Measurements from ENCODE around the gene EEF1B2. TPM values are rescaled to one million over a fixed set of nuclear protein-coding genes. Genes with fewer than 3 reads are reported as not detected.
A peak's percentile ranks its signal among the peaks of the same experiment; 100 is the strongest.
"Not testable (repeated sequence)": the region's sequence is repeated elsewhere in the genome, so short reads cannot be mapped to it uniquely, and the experiment has no call there.

EEF1B2 gene
- total and polyA plus RNA-seq, 2 experiments from 2014 or later, result 305 to 455 TPM

DNA sequence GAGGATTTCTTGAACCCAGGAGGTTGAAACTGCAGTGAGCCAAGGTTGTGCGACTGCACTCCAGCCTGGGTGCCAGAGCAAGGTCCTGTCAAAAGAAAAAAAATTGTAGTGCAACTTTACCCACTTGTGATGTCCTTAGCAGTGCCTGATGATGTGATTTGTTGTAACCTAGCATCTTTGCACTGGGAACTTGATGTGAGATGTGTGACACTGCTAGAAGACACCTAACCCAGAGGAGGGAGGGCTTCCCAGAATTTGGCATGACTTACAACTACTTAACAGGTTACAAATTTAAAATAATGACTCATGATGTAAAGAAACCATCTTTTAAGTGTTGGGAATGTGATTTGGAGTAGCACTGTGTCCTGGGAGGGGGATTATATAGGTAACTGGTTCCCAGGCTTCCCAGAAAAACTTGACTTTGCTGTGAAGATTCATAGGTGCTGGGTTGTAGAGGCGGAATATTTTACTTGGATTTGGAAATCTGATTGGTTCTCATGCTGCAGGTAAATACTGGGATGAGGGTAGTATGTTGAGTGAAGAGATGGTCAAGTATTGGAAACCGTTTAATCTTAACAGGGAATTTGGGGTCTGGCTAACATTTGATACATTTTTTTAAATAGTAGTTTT is 3.7 kb downstream of the EEF1B2 start:
- no peak overlapping the region for H3K4me3 ChIP-seq
- H3K4me2 ChIP-seq, result no peak overlapping the region

DNA sequence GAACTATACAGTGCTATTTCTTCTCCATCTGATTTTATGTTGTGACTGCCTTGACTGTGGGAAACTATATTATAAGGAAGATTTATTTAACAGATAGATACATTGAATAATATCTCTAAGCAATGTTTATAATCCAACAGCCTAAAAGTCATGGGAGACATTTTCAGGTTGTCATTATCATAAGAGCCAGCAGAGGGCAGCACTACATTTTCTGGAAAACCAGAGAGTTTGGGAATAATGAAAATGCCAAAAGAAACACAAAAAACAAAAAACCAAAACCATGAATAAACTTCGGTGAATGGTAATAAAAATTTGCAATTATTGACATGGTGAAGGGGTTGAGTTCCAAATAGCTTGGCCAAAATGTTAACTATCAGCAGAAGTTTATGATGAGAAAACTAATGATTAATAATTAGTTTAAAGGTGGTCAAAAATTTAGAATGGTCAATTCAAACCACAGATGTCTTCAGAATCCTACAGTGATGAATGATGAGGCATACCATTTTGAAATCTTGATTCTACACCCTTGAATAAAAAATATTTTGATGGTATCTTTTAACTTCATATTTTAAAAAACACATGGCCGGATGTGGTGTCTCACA is 4.7 kb downstream of the EEF1B2 start:
- no peak overlapping the region for H3K4me3 ChIP-seq
- no peaks in the 10 kb centered on the region for H4K20me1 ChIP-seq (ENCODE audit: insufficient read depth, poor library complexity, severe bottlenecking)
- no peak overlapping the region for H3K4me2 ChIP-seq
- H3K27me3 ChIP-seq, result no peaks in the 10 kb centered on the region
- no peak overlapping the region for H3K27ac ChIP-seq
- H3K4me1 ChIP-seq (ENCODE audit: insufficient read depth), result peaks cover 5% of the 10 kb centered on the region
- no peaks in the 10 kb centered on the region for H3K9me3 ChIP-seq (ENCODE audit: low read depth)
- no peaks in the 10 kb centered on the region for H3K9me2 ChIP-seq (replicated peaks; ENCODE audit: insufficient read depth)
- 82% methylated on average over 2 of the region's 2 CpGs for WGBS (ENCODE audit: low lambda C conversion rate, missing lambda C conversion rate)
- TF ChIP-seq EZH2 (IDR thresholded peaks at IDR 0.05; ENCODE audit: borderline replicate concordance) (no peak), EZH2phosphoT487 (IDR thresholded peaks at IDR 0.05; ENCODE audit: low read depth, severe bottlenecking, unreplicated experiment) (no peak)
- TF ChIP-seq, protein P1, sequence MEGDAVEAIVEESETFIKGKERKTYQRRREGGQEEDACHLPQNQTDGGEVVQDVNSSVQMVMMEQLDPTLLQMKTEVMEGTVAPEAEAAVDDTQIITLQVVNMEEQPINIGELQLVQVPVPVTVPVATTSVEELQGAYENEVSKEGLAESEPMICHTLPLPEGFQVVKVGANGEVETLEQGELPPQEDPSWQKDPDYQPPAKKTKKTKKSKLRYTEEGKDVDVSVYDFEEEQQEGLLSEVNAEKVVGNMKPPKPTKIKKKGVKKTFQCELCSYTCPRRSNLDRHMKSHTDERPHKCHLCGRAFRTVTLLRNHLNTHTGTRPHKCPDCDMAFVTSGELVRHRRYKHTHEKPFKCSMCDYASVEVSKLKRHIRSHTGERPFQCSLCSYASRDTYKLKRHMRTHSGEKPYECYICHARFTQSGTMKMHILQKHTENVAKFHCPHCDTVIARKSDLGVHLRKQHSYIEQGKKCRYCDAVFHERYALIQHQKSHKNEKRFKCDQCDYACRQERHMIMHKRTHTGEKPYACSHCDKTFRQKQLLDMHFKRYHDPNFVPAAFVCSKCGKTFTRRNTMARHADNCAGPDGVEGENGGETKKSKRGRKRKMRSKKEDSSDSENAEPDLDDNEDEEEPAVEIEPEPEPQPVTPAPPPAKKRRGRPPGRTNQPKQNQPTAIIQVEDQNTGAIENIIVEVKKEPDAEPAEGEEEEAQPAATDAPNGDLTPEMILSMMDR (IDR thresholded peaks at IDR 0.05; ENCODE audit: poor library complexity), result peak; percentile 84
- H3K79me2 ChIP-seq, result peaks cover 26% of the 10 kb centered on the region
- H2AFZ ChIP-seq, result no peak overlapping the region
- peaks cover 3% of the 10 kb centered on the region for H3K36me3 ChIP-seq (replicated peaks; ENCODE audit: insufficient read depth, low read depth)
- peak; percentile 47 for DNase-seq (ENCODE audit: low spot score)

More for the DNA sequence above, 3.7 kb downstream of the EEF1B2 start:
- no peaks in the 10 kb centered on the region for H3K27me3 ChIP-seq
- peaks cover 5% of the 10 kb centered on the region for H3K4me1 ChIP-seq (ENCODE audit: insufficient read depth)
- H3K79me2 ChIP-seq, result peaks cover 32% of the 10 kb centered on the region
- H4K20me1 ChIP-seq (ENCODE audit: insufficient read depth, poor library complexity, severe bottlenecking), result no peaks in the 10 kb centered on the region
- peaks cover 3% of the 10 kb centered on the region for H3K36me3 ChIP-seq (replicated peaks; ENCODE audit: insufficient read depth, low read depth)
- no peak for DNase-seq (ENCODE audit: low spot score)
- H3K9me3 ChIP-seq (ENCODE audit: low read depth), result no peaks in the 10 kb centered on the region
- TF ChIP-seq EZH2 (IDR thresholded peaks at IDR 0.05; ENCODE audit: borderline replicate concordance), result no peak
- no peak for TF ChIP-seq EZH2phosphoT487 (IDR thresholded peaks at IDR 0.05; ENCODE audit: low read depth, severe bottlenecking, unreplicated experiment)
- TF ChIP-seq, protein P1 (IDR thresholded peaks at IDR 0.05; ENCODE audit: poor library complexity), result no peak
- no peak overlapping the region for H2AFZ ChIP-seq
- WGBS (ENCODE audit: low lambda C conversion rate, missing lambda C conversion rate), result 92% methylated on average over 3 of the region's 3 CpGs
- no peaks in the 10 kb centered on the region for H3K9me2 ChIP-seq (replicated peaks; ENCODE audit: insufficient read depth)
- no peak overlapping the region for H3K27ac ChIP-seq

DNA sequence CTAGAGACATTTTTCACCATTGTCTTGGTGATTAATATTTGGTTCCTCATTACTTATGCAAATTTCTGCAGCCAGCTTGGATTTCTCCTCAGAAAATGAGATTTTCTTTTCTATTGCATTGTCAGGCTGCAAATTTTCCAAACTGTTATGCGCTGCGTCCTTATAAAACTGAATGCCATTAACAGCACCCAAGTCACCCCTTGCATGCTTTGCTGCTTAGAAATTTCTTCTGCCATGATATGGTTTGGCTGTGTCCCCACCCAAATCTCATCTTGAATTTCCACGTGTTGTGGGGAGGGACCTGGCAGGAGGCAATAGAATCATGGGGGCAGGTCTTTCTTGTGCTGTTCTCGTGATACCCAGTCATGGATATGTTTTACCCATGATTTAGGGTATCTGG is 8.5 kb downstream of the EEF1B2 start:
- not testable (repeated sequence) for H3K9me2 ChIP-seq (replicated peaks; ENCODE audit: insufficient read depth); H3K79me2 ChIP-seq; H3K36me3 ChIP-seq (replicated peaks; ENCODE audit: insufficient read depth, low read depth); H3K27me3 ChIP-seq; DNase-seq (ENCODE audit: low spot score); H3K9me3 ChIP-seq (ENCODE audit: low read depth); H2AFZ ChIP-seq; H3K4me3 ChIP-seq; H3K4me2 ChIP-seq; H3K4me1 ChIP-seq (ENCODE audit: insufficient read depth); H4K20me1 ChIP-seq (ENCODE audit: insufficient read depth, poor library complexity, severe bottlenecking); H3K27ac ChIP-seq
- 98% methylated on average over 4 of the region's 4 CpGs for WGBS (ENCODE audit: low lambda C conversion rate, missing lambda C conversion rate)

DNA sequence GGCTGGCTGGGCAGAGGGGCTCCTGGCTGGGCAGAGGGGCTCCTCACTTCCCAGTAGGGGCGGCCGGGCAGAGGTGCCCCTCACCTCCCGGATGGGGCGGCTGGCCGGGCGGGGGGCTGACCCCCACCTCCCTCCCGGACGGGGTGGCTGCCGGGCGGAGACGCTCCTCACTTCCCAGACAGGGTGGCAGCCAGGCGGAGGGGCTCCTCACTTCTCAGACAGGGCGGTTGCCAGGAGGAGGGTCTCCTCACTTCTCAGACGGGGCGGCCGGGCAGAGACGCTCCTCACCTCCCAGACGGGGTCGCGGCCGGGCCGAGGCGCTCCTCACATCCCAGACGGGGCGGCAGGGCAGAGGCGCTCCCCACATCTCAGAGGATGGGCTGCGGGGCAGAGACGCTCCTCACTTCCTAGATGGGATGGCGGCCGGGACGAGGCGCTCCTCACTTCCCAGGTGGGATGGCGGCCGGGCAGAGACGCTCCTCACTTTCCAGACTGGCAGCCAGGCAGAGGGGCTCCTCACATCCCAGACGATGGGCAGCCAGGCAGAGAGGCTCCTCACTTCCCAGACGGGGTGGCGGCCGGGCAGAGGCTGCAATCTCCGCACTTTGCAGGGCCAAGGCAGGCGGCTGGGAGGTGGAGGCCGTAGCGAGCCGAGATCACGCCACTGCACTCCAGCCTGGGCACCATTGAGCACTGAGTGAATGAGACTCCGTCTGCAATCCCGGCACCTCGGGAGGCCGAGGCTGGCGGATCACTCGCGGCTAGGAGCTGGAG is 12.1 kb downstream of the EEF1B2 start:
- H3K27me3 ChIP-seq; H3K79me2 ChIP-seq; H3K4me1 ChIP-seq (ENCODE audit: insufficient read depth); DNase-seq (ENCODE audit: low spot score); H3K4me2 ChIP-seq; H3K9me3 ChIP-seq (ENCODE audit: low read depth); H3K36me3 ChIP-seq (replicated peaks; ENCODE audit: insufficient read depth, low read depth); H3K27ac ChIP-seq; H2AFZ ChIP-seq; H4K20me1 ChIP-seq (ENCODE audit: insufficient read depth, poor library complexity, severe bottlenecking); H3K9me2 ChIP-seq (replicated peaks; ENCODE audit: insufficient read depth); H3K4me3 ChIP-seq: not testable (repeated sequence)
- WGBS (ENCODE audit: low lambda C conversion rate, missing lambda C conversion rate), result 94% methylated on average over 24 of the region's 52 CpGs

Measured in hepatocyte (in vitro differentiated cells).